Inflammatory macrophage treated with lipopolysaccharide for 4 hours (primary cell): Measurements from ENCODE around the gene RAF1.
"Not testable (repeated sequence)": the region's sequence is repeated elsewhere in the genome, so short reads cannot be mapped to it uniquely, and the experiment has no call there.

Source experiments
- DNase-seq: peaks from one replicate; pipeline ENCODE4 v3.0.0-alpha.2; 2020

The RAF1 gene

DNA sequence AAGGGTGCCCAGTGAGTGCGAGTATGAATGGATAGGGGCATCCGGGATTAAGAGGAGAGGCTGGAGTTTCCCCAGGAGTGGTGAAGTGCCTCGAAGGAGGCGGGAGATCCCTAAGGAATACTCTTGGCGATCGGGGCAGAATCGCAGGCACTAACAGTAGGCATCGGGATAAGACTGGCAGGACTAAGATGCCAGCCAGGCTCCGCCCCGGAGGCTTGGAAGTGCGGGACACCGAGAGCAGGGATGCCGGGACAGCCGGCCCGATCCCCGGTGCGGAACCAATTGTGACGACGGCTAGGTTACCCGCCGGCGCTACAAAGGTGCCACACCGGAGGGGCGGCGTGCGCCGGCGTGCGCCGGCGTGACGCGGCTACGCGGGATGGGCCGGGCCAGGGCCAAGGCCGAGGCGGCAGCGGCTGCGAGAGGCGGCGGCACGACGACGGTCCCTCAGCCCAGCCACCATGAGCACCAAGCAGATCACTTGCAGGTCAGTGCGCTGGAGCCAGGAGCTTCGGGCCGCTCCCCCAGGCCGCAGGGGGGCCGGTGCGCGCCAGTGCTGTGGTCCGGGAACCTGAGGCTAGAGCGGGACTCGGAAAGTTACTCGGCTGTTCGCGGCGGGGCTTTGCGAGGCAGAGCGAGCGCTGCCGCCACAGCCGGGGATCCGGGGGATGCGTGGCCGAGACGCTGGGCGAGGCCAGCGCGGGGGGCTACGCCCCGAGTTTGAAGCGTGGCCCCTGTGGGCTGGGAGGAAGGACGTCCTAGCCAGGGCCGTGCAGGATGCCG lies 107.0 kb downstream of the RAF1 start, which contains the start of gene MKRN2:
TSS of gene MKRN2 (plus strand) at position 398 of the 783 bp plus-strand sequence. CDS start at position 462, 64 bp downstream.
- DNase-seq = peak; percentile 86

DNA sequence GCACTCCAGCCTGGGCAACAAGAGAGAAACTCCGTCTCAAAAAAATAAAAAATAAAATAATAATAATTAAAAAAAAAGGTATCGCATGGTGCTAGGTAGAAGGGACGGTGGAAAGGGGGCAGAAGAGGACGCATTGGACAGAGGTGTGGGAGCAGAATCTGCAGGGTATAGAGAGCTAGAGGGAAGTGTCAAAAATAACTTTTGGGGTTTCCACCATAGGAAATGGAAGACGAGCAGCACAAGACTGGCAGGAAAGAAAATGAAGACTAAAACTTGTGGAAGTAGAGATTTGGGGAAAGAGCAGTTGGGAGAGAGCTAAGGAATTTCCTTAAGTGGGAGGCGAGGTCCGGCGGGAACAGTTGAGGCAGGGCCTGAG lies 107.6 kb downstream of the RAF1 start:
- no peak for DNase-seq

DNA sequence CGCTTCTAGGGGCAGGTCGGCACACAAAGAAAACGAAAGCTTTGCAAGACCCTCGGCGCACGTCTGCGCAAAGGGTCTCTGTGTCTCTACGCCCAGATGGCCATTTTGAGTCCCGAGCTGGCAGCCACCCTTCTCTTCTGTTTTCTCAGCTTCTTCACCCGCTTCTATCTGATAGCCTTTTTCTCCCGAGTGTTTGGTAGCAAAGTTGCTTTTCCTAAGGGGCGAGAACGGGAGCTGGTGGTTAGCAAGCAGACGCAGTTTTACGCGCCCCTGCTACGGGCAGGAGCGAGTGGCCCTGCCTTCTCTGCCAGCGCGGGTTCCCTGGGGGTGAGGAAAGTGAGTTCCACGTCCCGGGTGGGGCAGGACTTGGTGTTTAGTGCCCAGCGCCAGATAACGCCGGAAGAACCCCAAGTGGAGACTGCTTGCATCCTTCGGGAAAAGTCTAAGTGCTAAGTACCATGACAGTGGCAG lies 110.0 kb downstream of the RAF1 start:
- DNase-seq = no peak

DNA sequence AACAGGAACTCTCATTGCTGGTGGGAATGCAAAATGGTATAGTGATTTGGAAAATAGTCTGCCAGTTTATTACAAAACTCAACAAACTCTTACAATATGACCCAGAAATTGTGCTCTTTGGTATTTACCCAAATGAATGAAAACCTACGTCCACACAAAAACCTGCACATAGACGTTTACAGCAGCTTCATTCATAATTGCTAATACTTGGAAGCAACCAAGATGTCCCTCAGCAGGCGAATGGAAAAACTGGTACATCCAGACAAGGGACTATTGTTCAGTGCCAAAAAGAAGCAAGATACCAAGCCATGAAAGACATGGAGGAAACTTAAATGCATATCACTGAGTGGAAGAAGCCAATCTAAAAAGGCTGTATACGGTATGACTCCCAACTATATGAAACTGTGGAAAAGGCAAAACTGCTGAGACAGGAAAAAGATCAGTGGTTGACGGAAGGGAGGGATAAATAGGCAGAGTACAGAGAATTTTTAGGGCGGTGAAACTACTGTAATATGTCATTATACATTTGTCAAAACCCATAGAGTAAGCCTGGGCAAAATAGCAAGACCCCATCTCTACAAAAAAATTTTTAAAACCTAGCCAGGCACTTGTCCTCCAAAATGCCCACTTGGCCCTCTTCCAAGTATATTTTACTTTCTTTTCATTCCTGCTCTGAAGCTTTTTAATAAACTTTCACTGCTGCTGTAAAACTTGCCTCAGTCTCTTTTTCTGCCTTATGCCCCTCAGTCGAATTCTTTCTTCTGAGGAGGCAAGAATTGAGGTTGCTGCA lies 113.8 kb downstream of the RAF1 start:
- no peak for DNase-seq

DNA sequence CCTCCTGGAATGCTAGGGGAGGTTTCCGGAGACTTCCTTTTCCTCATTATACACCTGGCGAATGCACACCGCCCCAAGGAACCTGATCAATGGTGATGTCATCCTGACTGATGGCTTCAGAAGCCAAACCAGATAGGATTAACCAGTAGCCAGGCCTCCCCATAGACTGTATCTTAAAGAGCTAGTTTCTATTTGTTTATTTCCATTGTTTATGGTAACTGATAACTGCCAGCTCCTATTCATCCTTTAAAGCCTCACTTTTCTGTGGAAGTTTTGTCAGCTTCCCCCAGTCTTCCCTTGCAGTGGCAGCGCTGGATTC lies 118.5 kb downstream of the RAF1 start, which contains the start of gene MKRN2OS:
TSS of gene MKRN2OS (minus strand) at position 27 of the 319 bp plus-strand sequence. CDS start 35 bp downstream, outside the sequence.
- no peak for DNase-seq

DNA sequence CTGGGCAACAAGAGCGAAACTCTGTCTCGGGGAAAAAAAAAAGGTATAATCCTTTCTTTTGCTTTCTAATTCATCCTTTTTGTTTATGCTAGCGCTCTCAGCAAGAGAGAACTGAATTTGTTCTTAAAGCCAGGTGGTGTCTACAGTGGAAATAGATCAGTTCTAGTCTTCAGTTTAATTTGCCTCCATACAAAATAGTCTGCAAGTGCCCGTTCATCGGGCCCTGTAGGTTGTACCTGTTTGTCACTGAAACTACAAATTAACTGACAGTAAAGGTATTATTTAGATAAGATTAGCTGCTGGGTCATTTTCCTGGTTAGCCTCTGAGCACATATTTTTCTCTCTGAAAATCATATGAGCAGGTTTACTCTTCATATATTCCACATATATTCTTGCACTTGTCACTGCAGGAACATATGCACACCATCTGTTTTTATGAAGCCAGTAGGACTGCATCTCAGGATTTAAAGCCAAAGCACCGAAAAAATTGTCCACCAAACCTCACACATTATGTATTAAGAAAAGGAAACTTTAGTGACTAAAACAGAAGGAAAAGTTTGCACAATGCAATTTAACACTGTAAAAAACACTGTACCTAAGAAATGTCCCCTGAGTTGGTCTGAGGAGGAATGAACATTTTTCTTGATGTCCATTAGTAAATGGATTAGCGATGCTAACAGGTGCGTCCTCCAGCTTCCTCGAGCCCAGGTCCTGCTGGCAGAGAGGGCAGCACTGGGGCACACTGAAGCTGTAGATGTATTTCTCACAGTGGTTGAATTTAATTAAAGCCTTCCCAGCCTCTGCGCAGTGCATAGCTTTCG lies 119.1 kb downstream of the RAF1 start:
- no peak for DNase-seq

DNA sequence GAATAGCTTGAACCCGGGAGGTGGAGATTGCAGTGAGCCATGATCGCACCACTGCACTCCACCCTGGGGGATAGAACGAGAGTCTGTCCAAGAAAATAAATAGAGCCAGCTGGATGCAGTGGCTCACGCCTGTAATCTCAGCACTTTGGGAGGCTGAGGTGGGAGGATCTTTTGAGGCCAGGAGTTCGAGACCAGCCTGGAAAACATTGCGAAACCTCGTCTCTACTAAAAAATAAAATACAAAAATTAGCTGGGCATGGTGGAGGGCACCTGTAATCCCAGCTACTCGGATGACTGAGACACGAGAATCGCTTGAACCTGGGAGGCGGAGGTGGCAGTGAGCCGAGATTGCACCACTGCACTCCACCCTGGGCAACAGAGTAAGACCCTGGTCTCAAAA lies 120.4 kb downstream of the RAF1 start:
- not testable (repeated sequence) for DNase-seq

DNA sequence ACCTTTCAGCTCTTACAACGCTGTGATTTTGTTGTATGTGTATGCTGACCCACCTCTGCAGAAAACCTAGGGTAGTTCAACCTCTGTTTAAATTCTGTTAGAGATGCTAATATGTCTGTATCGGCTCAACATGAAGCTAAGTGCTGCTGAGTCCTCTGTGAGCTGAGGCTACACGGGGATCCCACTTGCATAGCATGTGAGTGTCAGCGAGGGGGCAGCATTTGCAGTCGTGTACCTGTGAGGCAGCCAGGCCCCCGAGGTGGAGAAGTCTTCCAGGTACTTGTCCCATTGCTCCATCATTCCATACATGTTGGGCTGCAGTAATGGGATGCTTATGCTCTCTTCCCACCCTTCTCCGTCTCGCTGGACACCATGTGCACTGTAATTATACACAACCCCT lies 122.3 kb downstream of the RAF1 start:
- DNase-seq = no peak

DNA sequence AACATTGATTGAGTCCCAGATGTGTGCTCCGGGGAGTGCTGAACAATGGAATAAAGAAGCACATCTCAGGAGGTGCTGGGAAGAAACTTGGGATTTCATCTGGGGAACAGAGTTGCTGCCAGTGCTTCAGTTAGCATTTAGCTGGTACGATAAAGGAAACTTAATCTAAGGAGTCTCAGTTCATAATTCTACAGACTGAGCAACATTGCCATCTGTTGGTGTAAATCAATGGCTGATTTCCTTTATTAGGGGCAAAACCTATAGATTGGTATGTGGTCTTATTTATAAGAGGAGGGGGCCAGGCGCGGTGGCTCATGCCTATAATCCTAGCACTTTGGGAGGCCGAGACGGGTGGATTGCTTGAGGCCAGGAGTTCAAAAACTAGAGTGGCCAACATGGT lies 127.5 kb downstream of the RAF1 start:
- no peak for DNase-seq
